GM21447 (cell line): ENCODE data around the gene OR51B5.
A peak's percentile ranks its signal among the peaks of the same experiment; 100 is the strongest.
"Not testable (repeated sequence)": the region's sequence is repeated elsewhere in the genome, so short reads cannot be mapped to it uniquely, and the experiment has no call there.

Source experiments
- ATAC-seq: cut with Tn5 transposase; IDR thresholded peaks from one replicate; pipeline ENCODE4 v1.9.1; 2021; ENCODE audit not compliant: unreplicated experiment

OR51B5 gene

GRCh38 chr11:5343474-5344335 is at the start of gene OR51B5:
Gene OR51B5 (minus strand): TSS chr11:5343524. CDS start chr11:5343524, 0 bp downstream.
- ATAC-seq, result no peak

GRCh38 chr11:5390210-5390609 is 46.9 kb upstream of the OR51B5 start:
- no peak for ATAC-seq

DNA sequence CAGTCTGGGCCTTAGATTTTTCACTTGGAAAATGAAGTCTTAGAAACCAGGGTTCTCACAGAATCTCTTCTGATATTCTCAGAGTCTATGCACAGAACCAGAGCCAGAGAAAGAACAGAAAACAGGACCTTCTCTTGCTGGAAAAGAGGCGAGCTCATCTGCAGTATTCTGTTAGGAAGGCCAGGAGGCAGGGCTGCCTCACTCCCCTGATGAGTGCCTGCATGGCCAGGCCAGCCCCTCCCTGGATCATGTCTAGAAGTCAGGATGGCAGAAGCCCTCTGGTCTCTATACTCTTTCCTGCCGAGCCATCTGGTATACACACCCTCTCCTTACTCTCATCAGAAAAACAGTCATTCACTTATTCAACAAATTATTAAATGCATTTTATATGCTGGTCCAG is 41.0 kb upstream of the OR51B5 start:
- ATAC-seq, result no peak

GRCh38 chr11:5383576-5383975 is 40.3 kb upstream of the OR51B5 start, which contains the start of gene OR51M1:
Gene OR51M1 (plus strand): TSS chr11:5383812. CDS start chr11:5389399, 5,587 bp downstream.
- ATAC-seq, result no peak

DNA sequence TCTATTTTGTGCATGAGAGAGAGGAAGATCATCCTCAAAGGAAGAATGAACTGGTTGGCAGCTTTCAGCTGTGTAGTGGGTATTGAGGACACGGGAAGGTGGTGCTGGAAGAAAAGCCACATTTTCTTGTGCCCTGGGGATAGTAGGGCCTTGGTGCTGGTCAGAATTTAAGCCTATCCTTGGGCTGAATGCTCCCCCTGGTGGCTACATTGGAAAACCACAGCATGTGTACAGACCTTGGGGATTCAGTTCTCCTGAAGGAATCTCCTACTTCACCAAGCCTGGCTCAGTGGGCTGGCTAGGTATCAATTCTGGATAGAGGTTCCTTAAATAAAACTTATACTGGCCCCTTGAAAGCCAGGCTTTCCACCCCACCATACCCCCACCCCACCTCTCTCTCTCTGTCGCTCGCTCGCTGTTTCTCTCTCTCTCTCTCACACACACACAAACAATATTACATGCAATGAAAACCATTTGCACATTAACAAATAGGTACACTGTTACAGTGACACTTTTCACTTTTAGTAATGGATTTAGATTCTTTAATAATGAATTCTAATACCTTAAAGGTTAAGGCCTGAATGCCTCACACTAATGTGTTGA is 37.5 kb upstream of the OR51B5 start:
- peak; percentile 82 for ATAC-seq

GRCh38 chr11:5369789-5370188 is 26.5 kb upstream of the OR51B5 start:
- no peak for ATAC-seq

- ATAC-seq, result no peak
Observed at GRCh38 chr11:5368502-5369043, 25.2 kb upstream of the OR51B5 start.

- no peak for ATAC-seq
Observed at GRCh38 chr11:5367448-5368074, 24.2 kb upstream of the OR51B5 start.

DNA sequence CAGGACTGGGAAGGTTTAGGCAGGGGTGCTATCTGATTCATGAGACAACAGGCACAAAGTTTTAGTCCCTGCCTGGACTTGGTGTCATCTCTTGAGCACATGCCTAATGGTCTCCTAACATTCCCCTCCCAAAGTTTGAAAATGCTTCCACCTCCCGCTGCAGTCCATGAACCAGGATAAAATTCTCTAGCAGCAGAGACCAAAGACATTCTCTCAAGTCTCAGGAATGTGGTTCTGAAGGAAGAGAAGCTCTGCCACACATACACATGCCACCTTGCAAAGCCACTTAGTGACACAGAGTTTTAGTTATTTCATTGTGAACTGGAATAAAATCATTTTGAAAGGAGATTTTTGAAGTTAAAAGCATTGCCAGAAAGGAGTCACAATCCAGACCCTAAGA is 23.5 kb upstream of the OR51B5 start:
- ATAC-seq, result no peak

DNA sequence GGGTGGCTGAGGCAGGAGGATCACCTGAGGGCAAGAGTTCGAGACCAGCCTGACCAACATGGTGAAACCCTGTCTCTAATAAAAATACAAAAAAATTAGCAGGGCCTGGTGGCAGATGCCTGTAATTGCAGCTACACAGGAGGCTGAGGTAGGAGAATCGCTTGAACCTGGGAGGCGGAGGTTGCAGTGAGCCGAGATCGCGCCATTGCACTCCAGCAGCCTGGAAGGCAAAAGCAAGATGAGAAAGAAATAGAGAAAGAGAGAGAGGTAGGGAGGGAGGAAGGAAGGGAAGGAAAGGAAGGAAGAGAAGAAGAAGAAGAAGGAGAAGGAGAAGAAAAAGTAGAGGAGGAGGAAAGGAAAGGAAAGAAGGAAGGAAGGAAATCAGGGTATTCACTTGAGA is 23.0 kb upstream of the OR51B5 start:
- ATAC-seq, result not testable (repeated sequence)

DNA sequence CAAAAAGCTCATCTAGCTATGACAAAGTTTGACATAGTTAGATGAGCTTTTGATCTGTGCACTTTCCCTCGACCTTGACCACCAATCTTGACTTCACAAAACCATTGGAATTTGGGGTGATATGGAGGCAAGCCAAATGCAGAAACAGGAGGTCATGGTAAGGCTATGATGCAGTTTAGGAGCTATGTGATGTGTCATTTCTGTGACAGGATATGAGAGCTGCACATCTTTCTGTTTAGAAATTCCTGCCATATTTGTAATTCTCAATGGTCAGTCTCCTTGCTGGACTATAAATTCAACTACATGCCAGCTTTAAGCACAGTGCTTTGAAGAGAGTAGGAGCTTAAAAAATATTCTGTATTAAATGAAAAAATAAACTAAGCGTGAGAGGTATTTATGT is 20.9 kb upstream of the OR51B5 start:
- ATAC-seq, result no peak

DNA sequence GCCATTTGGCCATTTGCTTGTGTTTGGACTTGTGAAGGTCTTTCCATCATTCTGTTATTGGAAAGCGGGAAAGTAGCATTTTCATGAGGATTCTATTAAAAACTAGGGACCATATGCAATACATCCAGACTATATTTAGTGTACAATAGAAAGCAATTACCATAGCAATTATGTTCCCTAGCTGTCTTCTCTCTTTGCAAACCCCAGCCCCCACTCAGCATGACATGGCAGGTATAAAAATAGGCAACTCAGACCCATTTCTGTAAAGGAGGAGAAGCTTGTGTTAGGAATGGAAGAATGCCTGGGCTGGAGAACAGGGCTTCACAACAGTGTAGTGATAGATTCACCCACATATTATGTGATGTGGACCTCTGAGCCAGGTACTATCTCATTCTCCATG is 20.4 kb upstream of the OR51B5 start:
- no peak for ATAC-seq

- ATAC-seq, result no peak
Observed at GRCh38 chr11:5362017-5362625, 18.8 kb upstream of the OR51B5 start.

GRCh38 chr11:5356031-5356430 is 12.7 kb upstream of the OR51B5 start:
- not testable (repeated sequence) for ATAC-seq

DNA sequence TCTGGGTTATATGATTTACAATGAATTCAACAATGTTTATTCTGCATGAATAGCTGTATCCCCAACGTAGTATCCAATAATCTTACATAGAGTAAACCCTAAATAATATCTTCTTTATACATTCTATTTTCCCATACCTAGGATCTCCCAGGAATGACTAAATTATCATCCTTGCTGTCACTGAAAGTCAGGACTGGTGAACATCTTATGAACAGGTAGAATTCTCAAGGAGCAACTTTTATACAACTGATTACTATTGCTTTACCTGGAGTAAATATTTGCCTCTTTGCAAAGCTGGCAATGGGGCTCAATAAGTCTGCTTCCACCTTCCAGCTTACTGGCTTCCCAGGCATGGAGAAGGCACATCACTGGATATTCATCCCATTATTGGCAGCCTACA is 7.9 kb upstream of the OR51B5 start, which contains the start of gene OR51B6:
TSS of gene OR51B6 (plus strand) at position 301 of the 400 bp plus-strand sequence. CDS start at position 301, 0 bp downstream.
- ATAC-seq, result no peak

DNA sequence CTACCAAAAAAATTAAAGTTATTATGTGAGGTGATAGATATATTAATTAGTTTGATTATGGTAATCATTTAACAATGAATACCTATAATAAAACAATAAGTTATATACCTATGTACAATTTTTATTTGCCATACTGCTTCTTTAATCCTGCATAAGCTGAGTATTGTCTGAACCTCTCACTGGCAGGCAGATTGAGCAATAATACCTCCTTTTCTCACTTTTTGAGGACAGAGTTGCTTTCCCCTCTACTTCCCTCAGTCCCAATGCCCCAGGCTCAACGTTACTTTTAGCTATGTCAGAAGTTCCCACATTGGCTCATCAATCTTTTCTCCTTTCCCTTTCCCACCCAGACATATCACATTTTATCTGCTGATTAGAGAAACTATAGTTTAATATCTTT is 6.2 kb upstream of the OR51B5 start:
- no peak for ATAC-seq

DNA sequence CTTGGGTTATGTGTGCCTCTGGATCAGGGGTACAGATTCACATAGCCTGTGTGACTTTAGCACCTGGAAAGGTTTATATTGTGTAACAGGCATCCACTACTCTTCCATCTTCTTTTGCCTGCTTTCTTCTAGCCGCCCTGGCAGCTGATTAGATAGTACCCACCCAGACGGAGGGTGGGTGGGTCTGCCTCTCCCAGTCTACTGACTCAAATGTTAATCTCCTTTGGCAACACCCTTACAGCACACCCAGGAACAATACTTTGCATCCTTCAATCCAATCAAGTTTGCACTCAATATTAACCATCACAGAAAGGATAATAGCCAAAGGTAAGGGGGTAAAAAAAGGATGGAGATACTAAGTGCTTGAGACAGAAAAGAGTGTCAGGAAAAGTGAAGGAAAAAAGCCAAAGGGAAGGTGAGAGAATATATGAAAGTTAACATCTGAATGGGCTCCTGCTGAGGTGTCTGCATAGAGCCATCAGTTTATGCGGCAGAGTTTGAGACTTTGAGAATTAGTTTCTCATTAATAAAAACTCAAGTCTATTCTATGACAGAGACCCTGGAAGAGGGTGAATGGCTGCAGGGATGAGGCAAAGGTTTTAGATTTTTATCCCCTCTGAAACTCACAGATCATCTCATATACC is 5.3 kb upstream of the OR51B5 start:
- no peak for ATAC-seq

GRCh38 chr11:5345831-5346230 is 2.5 kb upstream of the OR51B5 start:
- no peak for ATAC-seq

DNA sequence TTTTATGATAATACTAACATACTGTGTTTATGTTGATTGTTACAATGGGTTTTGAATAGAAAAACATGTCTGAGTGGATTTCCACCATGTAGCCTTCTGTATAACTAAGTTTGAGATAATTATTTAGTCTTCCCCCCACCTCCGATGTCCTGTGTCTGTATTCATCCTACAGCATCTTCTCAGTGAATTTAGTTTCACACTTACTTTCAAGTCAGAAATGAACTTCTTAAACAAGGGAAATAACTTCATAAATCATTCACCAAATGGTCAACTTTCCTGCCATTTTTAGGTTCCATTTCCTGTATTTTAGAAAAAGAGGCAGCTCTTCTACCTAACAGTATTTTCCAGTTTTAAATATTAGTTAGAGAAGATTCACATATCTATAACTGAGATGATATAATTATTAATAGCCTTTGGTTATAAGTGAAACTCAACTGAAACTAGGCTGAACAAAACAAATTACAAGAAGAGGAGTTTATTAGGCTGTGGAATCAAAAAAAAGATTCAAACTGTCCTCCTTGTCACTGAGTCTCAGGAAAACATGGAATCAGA is 3.5 kb downstream of the OR51B5 start:
- peak; percentile 76 for ATAC-seq

DNA sequence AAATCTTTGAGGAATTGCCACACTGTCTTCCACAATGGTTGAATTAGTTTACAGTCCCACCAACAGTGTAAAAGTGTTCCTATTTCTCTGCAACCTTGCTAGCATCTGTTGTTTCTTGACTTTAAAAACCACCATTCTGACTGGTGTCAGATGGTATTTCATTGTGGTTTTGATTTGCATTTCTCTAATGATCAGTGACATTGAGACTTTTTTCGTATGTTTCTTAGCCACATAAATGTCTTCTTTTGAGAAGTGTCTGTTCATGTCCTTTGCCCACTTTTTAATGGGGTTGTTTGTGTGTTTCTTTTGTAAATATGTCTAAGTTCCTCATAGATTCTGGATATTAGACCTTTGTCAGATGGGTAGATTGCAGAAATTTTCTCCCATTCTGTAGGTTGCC is 6.1 kb downstream of the OR51B5 start:
- not testable (repeated sequence) for ATAC-seq
